Parathyroid adenoma (tissue), 2 donors: ENCODE data around the gene BUB1.
"Not testable (repeated sequence)": the region's sequence is repeated elsewhere in the genome, so short reads cannot be mapped to it uniquely, and the experiment has no call there.

Experiments
- H2AFZ ChIP-seq: fragments of 300-600 bp; sonication (generic); one replicate; pipeline ENCODE4 v1.7.0; 2017; ENCODE audit warnings: antibody characterized with exemption, mild to moderate bottlenecking
- H3K27ac ChIP-seq: fragments of 300-600 bp; sonication (generic); one replicate; pipeline ENCODE4 v1.7.0; 2017
- H3K27me3 ChIP-seq: fragments of 300-600 bp; sonication (generic); one replicate; pipeline ENCODE4 v1.7.0; 2017; ENCODE audit warnings: low read length; ENCODE audit not compliant: control insufficient read depth, insufficient read depth
- H3K36me3 ChIP-seq: fragments of 300-600 bp; sonication (generic); one replicate; pipeline ENCODE4 v1.7.0; 2017; ENCODE audit warnings: low read length; ENCODE audit not compliant: control insufficient read depth, insufficient read depth
- H3K4me1 ChIP-seq: fragments of 300-600 bp; sonication (generic); one replicate; pipeline ENCODE4 v1.7.0; 2017; ENCODE audit warnings: control low read depth
- H3K4me2 ChIP-seq: fragments of 300-600 bp; sonication (generic); one replicate; pipeline ENCODE4 v1.7.0; 2017; ENCODE audit warnings: low read length
- H3K4me3 ChIP-seq: fragments of 300-600 bp; sonication (generic); one replicate; pipeline ENCODE4 v1.7.0; 2017; ENCODE audit warnings: low read depth, low read length
- H3K79me2 ChIP-seq: fragments of 300-600 bp; sonication (generic); one replicate; pipeline ENCODE4 v1.7.0; 2017; ENCODE audit warnings: control low read depth
- H3K9ac ChIP-seq: fragments of 300-600 bp; sonication (generic); one replicate; pipeline ENCODE4 v1.7.0; 2017; ENCODE audit warnings: mild to moderate bottlenecking
- H3K9me3 ChIP-seq: fragments of 300-600 bp; sonication (generic); one replicate; pipeline ENCODE4 v1.7.0; 2017; ENCODE audit warnings: low read length; ENCODE audit not compliant: control insufficient read depth
- CTCF ChIP-seq: fragments of 300-600 bp; sonication (generic); IDR thresholded peaks from one replicate; pipeline ENCODE4 v1.7.0; 2017; ENCODE audit warnings: antibody characterized with exemption, mild to moderate bottlenecking
- donor health status: primary hyperparathyroidism.

BUB1 gene

GRCh38 chr2:110708455-110708854 is 30.6 kb upstream of the BUB1 start:
- H3K4me3 ChIP-seq = no peak overlapping the region
- no peaks in the 10 kb centered on the region for H3K36me3 ChIP-seq
- H3K79me2 ChIP-seq = no peaks in the 10 kb centered on the region
- H3K4me2 ChIP-seq = no peak overlapping the region
- H3K4me1 ChIP-seq = no peaks in the 10 kb centered on the region
- H3K27me3 ChIP-seq = no peaks in the 10 kb centered on the region
- no peak overlapping the region for H2AFZ ChIP-seq
- H3K9ac ChIP-seq = no peak overlapping the region
- H3K9me3 ChIP-seq = no peaks in the 10 kb centered on the region
- TF ChIP-seq CTCF = no peak
- H3K27ac ChIP-seq = no peak overlapping the region

- Histone ChIP-seq H3K4me2 (no peak overlapping the region), H3K79me2 (no peaks in the 10 kb centered on the region), H3K36me3 (no peaks in the 10 kb centered on the region), H3K9ac (no peak overlapping the region), H2AFZ (no peak overlapping the region), H3K27ac (no peak overlapping the region), H3K27me3 (no peaks in the 10 kb centered on the region), H3K4me1 (no peaks in the 10 kb centered on the region), H3K9me3 (no peaks in the 10 kb centered on the region), H3K4me3 (no peak overlapping the region)
- TF ChIP-seq CTCF = no peak
Observed at GRCh38 chr2:110707386-110707965, 29.6 kb upstream of the BUB1 start.

- Histone ChIP-seq H2AFZ (no peak overlapping the region), H3K79me2 (no peaks in the 10 kb centered on the region), H3K27ac (no peak overlapping the region), H3K9ac (no peak overlapping the region), H3K27me3 (no peaks in the 10 kb centered on the region), H3K4me3 (no peak overlapping the region), H3K4me2 (no peak overlapping the region), H3K4me1 (no peaks in the 10 kb centered on the region), H3K9me3 (no peaks in the 10 kb centered on the region), H3K36me3 (no peaks in the 10 kb centered on the region)
- no peak for TF ChIP-seq CTCF
Observed at GRCh38 chr2:110702514-110703380, 24.9 kb upstream of the BUB1 start.

GRCh38 chr2:110698253-110698652 is 20.4 kb upstream of the BUB1 start:
- not testable (repeated sequence) for H3K27me3 ChIP-seq, H3K4me3 ChIP-seq, H3K79me2 ChIP-seq, H3K27ac ChIP-seq, H3K36me3 ChIP-seq, H2AFZ ChIP-seq, H3K4me1 ChIP-seq, H3K4me2 ChIP-seq, H3K9ac ChIP-seq, H3K9me3 ChIP-seq

GRCh38 chr2:110695146-110695898 is 17.5 kb upstream of the BUB1 start:
- H3K4me3 ChIP-seq, H3K9me3 ChIP-seq, H3K9ac ChIP-seq, H2AFZ ChIP-seq, H3K27ac ChIP-seq, H3K79me2 ChIP-seq, H3K4me2 ChIP-seq, H3K27me3 ChIP-seq, H3K36me3 ChIP-seq, H3K4me1 ChIP-seq: not testable (repeated sequence)
